Activated gamma-delta T cell treated with anti-CD3 and anti-CD28 coated beads, Interleukin-2, amount 50 U/mL, for 16 hours (primary cell): Measurements from ENCODE around the gene LPCAT1.
A peak's percentile ranks its signal among the peaks of the same experiment; 100 is the strongest.
"Not testable (repeated sequence)": the region's sequence is repeated elsewhere in the genome, so short reads cannot be mapped to it uniquely, and the experiment has no call there.

Source experiments
- DNase-seq: peaks from one replicate; pipeline ENCODE4 v3.0.0-alpha.2; 2020; ENCODE audit warnings: low read depth

The LPCAT1 gene

GRCh38 chr5:1480217-1480616, 43.5 kb downstream of the LPCAT1 start:
- DNase-seq = no peak

GRCh38 chr5:1479581-1480188, 44.1 kb downstream of the LPCAT1 start:
- peak; percentile 22 for DNase-seq

- no peak for DNase-seq
Measured at GRCh38 chr5:1479066-1479465, 44.7 kb downstream of the LPCAT1 start.

GRCh38 chr5:1478271-1479035, 45.3 kb downstream of the LPCAT1 start:
- no peak for DNase-seq

- no peak for DNase-seq
Measured at GRCh38 chr5:1477341-1477740, 46.4 kb downstream of the LPCAT1 start.

GRCh38 chr5:1476967-1477310, 46.8 kb downstream of the LPCAT1 start:
- no peak for DNase-seq

- DNase-seq = no peak
Measured at GRCh38 chr5:1476181-1476966, 47.4 kb downstream of the LPCAT1 start.

- not testable (repeated sequence) for DNase-seq
Measured at GRCh38 chr5:1475544-1475900, 48.2 kb downstream of the LPCAT1 start.

GRCh38 chr5:1474866-1475543, 48.8 kb downstream of the LPCAT1 start:
- no peak for DNase-seq

- no peak for DNase-seq
Measured at GRCh38 chr5:1474183-1474839, 49.4 kb downstream of the LPCAT1 start.

- DNase-seq = no peak
Measured at GRCh38 chr5:1473746-1474145, 50.0 kb downstream of the LPCAT1 start.

GRCh38 chr5:1472964-1473628, 50.7 kb downstream of the LPCAT1 start:
- DNase-seq = no peak

GRCh38 chr5:1471997-1472963, 51.5 kb downstream of the LPCAT1 start:
- no peak for DNase-seq

- no peak for DNase-seq
Measured at GRCh38 chr5:1471240-1471853, 52.4 kb downstream of the LPCAT1 start.

- no peak for DNase-seq
Measured at GRCh38 chr5:1470762-1471211, 53.0 kb downstream of the LPCAT1 start.

- DNase-seq = no peak
Measured at GRCh38 chr5:1468629-1469527, 54.9 kb downstream of the LPCAT1 start.

- DNase-seq = peak; percentile 18
Measured at GRCh38 chr5:1468247-1468612, 55.5 kb downstream of the LPCAT1 start.

GRCh38 chr5:1467341-1468246, 56.2 kb downstream of the LPCAT1 start:
- DNase-seq = no peak
